ENCODE results near the gene POLR2J3.
"Not testable (repeated sequence)": the region's sequence is repeated elsewhere in the genome, so short reads cannot be mapped to it uniquely, and the experiment has no call there.

POLR2J3 gene

GRCh38 chr7:102524803-102525202 lies 47.6 kb downstream of the POLR2J3 start:
- not testable (repeated sequence) for DNase-seq

GRCh38 chr7:102520797-102521196 lies 51.6 kb downstream of the POLR2J3 start:
- not testable (repeated sequence) for DNase-seq

DNA sequence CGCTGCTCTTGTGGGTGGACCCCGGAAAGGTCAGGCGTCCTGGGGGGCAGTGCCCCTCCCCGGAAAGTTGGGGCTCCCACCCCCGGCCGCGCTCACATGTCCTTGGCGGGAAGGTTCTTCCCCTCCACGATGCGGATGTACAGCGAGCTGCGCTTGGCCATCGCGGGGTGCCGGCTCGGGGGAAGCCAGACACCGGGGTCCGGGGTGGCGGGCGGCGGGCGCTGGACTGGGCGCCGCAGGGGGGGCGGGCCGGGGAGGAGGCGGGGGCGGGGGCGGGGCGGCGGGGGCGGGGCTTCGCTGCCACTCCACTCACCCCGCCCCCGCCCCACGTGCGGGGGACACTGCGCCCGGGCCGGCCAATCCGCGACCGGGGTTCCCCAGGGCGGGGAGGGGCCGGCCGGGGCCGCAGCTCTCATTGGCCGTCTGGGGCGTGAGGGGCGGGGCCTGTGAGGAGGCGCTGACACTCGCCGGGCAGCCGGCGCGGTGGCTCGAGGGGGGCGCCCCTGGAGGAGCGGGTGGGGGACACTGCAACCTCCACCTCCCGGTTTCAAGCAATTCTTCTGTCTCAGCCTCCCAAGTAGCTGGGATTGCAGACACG lies 54.7 kb downstream of the POLR2J3 start, which contains the start of gene RASA4B:
TSS of gene RASA4B (minus strand) at position 228 of the 598 bp plus-strand sequence. CDS start at position 161, 67 bp downstream.
- DNase-seq = not testable (repeated sequence)
